Liver (tissue), 9 donors: Measurements from ENCODE around the gene CREB5. TPM values are rescaled to one million over a fixed set of nuclear protein-coding genes. Genes with fewer than 3 reads are reported as not detected.

Source experiments
- DNase-seq: peaks from one replicate; pipeline ENCODE4 v3.0.0-alpha.2; 2017; ENCODE audit warnings: low spot score
- H3K27ac ChIP-seq, 2 donors: one replicate each; pipeline ENCODE4 v1.7.0; 2013; ENCODE audit warnings: inconsistent platforms in 2 of 2, low read length in 2 of 2, control low read depth in 1 of 2, low read depth in 1 of 2, mild to moderate bottlenecking in 1 of 2
- H3K27me3 ChIP-seq, 4 donors: one replicate each; pipeline versions ENCODE4 v1.6.1 to v1.7.0; 2013; ENCODE audit warnings: low read length in 3 of 4, inconsistent platforms in 1 of 4, mild to moderate bottlenecking in 1 of 4, moderate library complexity in 1 of 4; ENCODE audit not compliant: control insufficient read depth in 4 of 4, insufficient read depth in 4 of 4
- H3K36me3 ChIP-seq, 4 donors: one replicate each; pipeline versions ENCODE4 v1.6.1 to v1.7.0; 2013; ENCODE audit warnings: low read length in 3 of 4, mild to moderate bottlenecking in 3 of 4, low read depth in 1 of 4, moderate library complexity in 1 of 4; ENCODE audit not compliant: control insufficient read depth in 4 of 4, insufficient read depth in 3 of 4
- H3K4me1 ChIP-seq, 4 donors: one replicate each; pipeline versions ENCODE4 v1.6.1 to v1.7.0; 2013; ENCODE audit warnings: low read length in 3 of 4, mild to moderate bottlenecking in 3 of 4, moderate library complexity in 1 of 4; ENCODE audit not compliant: control insufficient read depth in 4 of 4, insufficient read depth in 4 of 4
- H3K4me3 ChIP-seq, 3 donors: one replicate each; pipeline versions ENCODE4 v1.6.1 to v1.7.0; 2013; ENCODE audit warnings: low read length in 3 of 3, control low read depth in 1 of 3, low read depth in 1 of 3, mild to moderate bottlenecking in 1 of 3
- H3K9ac ChIP-seq, 2 donors: one replicate each; pipeline ENCODE4 v1.7.0; 2013; ENCODE audit warnings: low read length in 2 of 2, mild to moderate bottlenecking in 2 of 2, moderate library complexity in 2 of 2, control low read depth in 1 of 2, low read depth in 1 of 2
- H3K9me3 ChIP-seq, 4 donors: one replicate each; pipeline versions ENCODE4 v1.6.1 to v1.7.0; 2013; ENCODE audit warnings: low read length in 3 of 4; ENCODE audit not compliant: control insufficient read depth in 4 of 4
- CTCF ChIP-seq: fragments of 150-350 bp; IDR thresholded peaks from 2 replicates; pipeline ENCODE4 v1.5.1; 2017; ENCODE audit warnings: improper control_type of control experiment, low read depth, low read length; ENCODE audit not compliant: missing input control
- FOXA2 ChIP-seq: IDR thresholded peaks from 2 replicates; pipeline ENCODE4 v1.6.1; 2016; ENCODE audit warnings: antibody characterized with exemption
- HNF4A ChIP-seq, 2 donors: conservative IDR thresholded peaks; 2 replicates each; pipeline ENCODE4 v1.6.1; 2016; ENCODE audit warnings: antibody characterized with exemption in 2 of 2, mild to moderate bottlenecking in 2 of 2
- HNF4G ChIP-seq: IDR thresholded peaks from 2 replicates; pipeline ENCODE4 v1.6.1; 2016; ENCODE audit warnings: antibody characterized with exemption
- JUND ChIP-seq, 2 donors: IDR thresholded peaks; 2 replicates each; pipeline ENCODE4 v1.6.1; 2016; ENCODE audit warnings: antibody characterized with exemption in 2 of 2
- NR2F2 ChIP-seq: IDR thresholded peaks from 2 replicates; pipeline ENCODE4 v1.6.1; 2016; ENCODE audit warnings: antibody characterized with exemption
- RXRA ChIP-seq, 2 donors: IDR thresholded peaks; 2 replicates each; pipeline ENCODE4 v1.6.1; 2017 to 2018; ENCODE audit warnings: antibody characterized with exemption in 2 of 2, mild to moderate bottlenecking in 1 of 2
- TAF1 ChIP-seq: conservative IDR thresholded peaks from 2 replicates; pipeline ENCODE4 v1.6.1; 2016; ENCODE audit warnings: antibody characterized with exemption, mild to moderate bottlenecking
- YY1 ChIP-seq: IDR thresholded peaks from 2 replicates; pipeline ENCODE4 v1.6.1; 2016; ENCODE audit warnings: antibody characterized with exemption, mild to moderate bottlenecking
- WGBS: extraction: QIAGEN DNeasy Blood & Tissue Kit; methylation state at CpG from one replicate; pipeline ENCODE4 v1.1.7; 2013; 5-methylcytosine and 5-hydroxymethylcytosine counted together
- polyA plus RNA-seq, 2 donors: library from polyadenylated mRNA; stranded (reverse) in 1 of 2; unstranded in 1 of 2; fragments of 200-250 nt in 1 of 2; fragments of >200 nt in 1 of 2; fragmentation: Nextera tagmentation in 1 of 2; extraction: Ambion mirVana in 1 of 2; gene quantifications; one replicate each; pipeline versions ENCODE4 v1.2.1 to v1.2.3, GENCODE V29; 2013 to 2015
- total RNA-seq, 2 donors: library from RNA; depleted of rRNA; stranded (reverse); fragments of >200 nt; gene quantifications; one replicate each; pipeline ENCODE4 v1.2.3, GENCODE V29; 2014
- TF ChIP-seq, protein P1 (sequence below): IDR thresholded peaks from 2 replicates; pipeline ENCODE4 v1.6.1; 2016; ENCODE audit warnings: antibody characterized with exemption
- TF ChIP-seq, protein P2 (sequence below): IDR thresholded peaks from 2 replicates; pipeline ENCODE4 v1.6.1; 2016; ENCODE audit warnings: antibody characterized with exemption
- TF ChIP-seq, protein P3 (sequence below): IDR thresholded peaks from 2 replicates; pipeline ENCODE4 v1.6.1; 2016; ENCODE audit warnings: antibody characterized with exemption
- TF ChIP-seq, protein P4 (sequence below): IDR thresholded peaks from 2 replicates; pipeline ENCODE4 v1.6.1; 2016; ENCODE audit warnings: antibody characterized with exemption, mild to moderate bottlenecking
- donor health status: healthy.
- donor health status: healthy.
- donor health status: healthy.
- donor health status: healthy.
- donor health status: healthy.

The CREB5 gene
- total and polyA plus RNA-seq, 4 donors, result 0.25 to 0.92 (median 0.67) TPM

GRCh38 chr7:28754447-28754846 is 342.1 kb downstream of the CREB5 start:
- Histone ChIP-seq H3K27ac (no peak overlapping the region), H3K4me1 (no peaks in the 10 kb centered on the region), H3K36me3 (no peaks in the 10 kb centered on the region), H3K9me3 (no peaks in the 10 kb centered on the region), H3K9ac (no peak overlapping the region), H3K27me3 (peaks cover 0 to 2% (median 0%) of the 10 kb centered on the region in 4 donors), H3K4me3 (no peak overlapping the region)
- no peak for DNase-seq
- TF ChIP-seq, protein P1, sequence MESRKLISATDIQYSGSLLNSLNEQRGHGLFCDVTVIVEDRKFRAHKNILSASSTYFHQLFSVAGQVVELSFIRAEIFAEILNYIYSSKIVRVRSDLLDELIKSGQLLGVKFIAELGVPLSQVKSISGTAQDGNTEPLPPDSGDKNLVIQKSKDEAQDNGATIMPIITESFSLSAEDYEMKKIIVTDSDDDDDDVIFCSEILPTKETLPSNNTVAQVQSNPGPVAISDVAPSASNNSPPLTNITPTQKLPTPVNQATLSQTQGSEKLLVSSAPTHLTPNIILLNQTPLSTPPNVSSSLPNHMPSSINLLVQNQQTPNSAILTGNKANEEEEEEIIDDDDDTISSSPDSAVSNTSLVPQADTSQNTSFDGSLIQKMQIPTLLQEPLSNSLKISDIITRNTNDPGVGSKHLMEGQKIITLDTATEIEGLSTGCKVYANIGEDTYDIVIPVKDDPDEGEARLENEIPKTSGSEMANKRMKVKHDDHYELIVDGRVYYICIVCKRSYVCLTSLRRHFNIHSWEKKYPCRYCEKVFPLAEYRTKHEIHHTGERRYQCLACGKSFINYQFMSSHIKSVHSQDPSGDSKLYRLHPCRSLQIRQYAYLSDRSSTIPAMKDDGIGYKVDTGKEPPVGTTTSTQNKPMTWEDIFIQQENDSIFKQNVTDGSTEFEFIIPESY, result no peak
- no peak for TF ChIP-seq FOXA2
- TF ChIP-seq YY1, result no peak
- TF ChIP-seq RXRA (IDR thresholded peaks at IDR 0.05), result no peak
- TF ChIP-seq HNF4G, result no peak
- TF ChIP-seq, protein P2, sequence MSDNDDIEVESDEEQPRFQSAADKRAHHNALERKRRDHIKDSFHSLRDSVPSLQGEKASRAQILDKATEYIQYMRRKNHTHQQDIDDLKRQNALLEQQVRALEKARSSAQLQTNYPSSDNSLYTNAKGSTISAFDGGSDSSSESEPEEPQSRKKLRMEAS, result no peak
- TF ChIP-seq, protein P3, sequence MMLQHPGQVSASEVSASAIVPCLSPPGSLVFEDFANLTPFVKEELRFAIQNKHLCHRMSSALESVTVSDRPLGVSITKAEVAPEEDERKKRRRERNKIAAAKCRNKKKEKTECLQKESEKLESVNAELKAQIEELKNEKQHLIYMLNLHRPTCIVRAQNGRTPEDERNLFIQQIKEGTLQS, result no peak
- TF ChIP-seq, protein P4, sequence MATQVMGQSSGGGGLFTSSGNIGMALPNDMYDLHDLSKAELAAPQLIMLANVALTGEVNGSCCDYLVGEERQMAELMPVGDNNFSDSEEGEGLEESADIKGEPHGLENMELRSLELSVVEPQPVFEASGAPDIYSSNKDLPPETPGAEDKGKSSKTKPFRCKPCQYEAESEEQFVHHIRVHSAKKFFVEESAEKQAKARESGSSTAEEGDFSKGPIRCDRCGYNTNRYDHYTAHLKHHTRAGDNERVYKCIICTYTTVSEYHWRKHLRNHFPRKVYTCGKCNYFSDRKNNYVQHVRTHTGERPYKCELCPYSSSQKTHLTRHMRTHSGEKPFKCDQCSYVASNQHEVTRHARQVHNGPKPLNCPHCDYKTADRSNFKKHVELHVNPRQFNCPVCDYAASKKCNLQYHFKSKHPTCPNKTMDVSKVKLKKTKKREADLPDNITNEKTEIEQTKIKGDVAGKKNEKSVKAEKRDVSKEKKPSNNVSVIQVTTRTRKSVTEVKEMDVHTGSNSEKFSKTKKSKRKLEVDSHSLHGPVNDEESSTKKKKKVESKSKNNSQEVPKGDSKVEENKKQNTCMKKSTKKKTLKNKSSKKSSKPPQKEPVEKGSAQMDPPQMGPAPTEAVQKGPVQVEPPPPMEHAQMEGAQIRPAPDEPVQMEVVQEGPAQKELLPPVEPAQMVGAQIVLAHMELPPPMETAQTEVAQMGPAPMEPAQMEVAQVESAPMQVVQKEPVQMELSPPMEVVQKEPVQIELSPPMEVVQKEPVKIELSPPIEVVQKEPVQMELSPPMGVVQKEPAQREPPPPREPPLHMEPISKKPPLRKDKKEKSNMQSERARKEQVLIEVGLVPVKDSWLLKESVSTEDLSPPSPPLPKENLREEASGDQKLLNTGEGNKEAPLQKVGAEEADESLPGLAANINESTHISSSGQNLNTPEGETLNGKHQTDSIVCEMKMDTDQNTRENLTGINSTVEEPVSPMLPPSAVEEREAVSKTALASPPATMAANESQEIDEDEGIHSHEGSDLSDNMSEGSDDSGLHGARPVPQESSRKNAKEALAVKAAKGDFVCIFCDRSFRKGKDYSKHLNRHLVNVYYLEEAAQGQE, result no peak
- TF ChIP-seq HNF4A (conservative IDR thresholded peaks at IDR 0.05), result no peak
- no peak for TF ChIP-seq NR2F2
- 80% methylated on average over 5 of the region's 5 CpGs for WGBS

- no peak overlapping the region for H3K4me3 ChIP-seq
- no peak overlapping the region for H3K9ac ChIP-seq
- WGBS, result 82% methylated on average over 3 of the region's 3 CpGs
- H3K36me3 ChIP-seq, result no peaks in the 10 kb centered on the region
- no peak for TF ChIP-seq TAF1
- TF ChIP-seq, protein P2, result no peak
- no peak for TF ChIP-seq JUND (IDR thresholded peaks at IDR 0.05)
- TF ChIP-seq CTCF, result no peak
- TF ChIP-seq, protein P1, result no peak
- TF ChIP-seq, protein P3, result no peak
- no peak for TF ChIP-seq RXRA (IDR thresholded peaks at IDR 0.05)
- peaks cover 0 to 2% (median 0%) of the 10 kb centered on the region in 4 donors for H3K27me3 ChIP-seq
- no peak overlapping the region for H3K27ac ChIP-seq
- no peak for DNase-seq
- no peaks in the 10 kb centered on the region for H3K4me1 ChIP-seq
- H3K9me3 ChIP-seq, result no peaks in the 10 kb centered on the region
Measured at GRCh38 chr7:28755255-28755654, 342.9 kb downstream of the CREB5 start.
